GM10847 (cell line): Measurements from ENCODE around the gene DDX51.

Experiments
- POLR2A ChIP-seq: IDR thresholded peaks from 2 replicates; pipeline ENCODE4 v1.6.1; 2011; ENCODE audit not compliant: insufficient read length; ENCODE audit errors: extremely low read depth

DDX51 gene

DNA sequence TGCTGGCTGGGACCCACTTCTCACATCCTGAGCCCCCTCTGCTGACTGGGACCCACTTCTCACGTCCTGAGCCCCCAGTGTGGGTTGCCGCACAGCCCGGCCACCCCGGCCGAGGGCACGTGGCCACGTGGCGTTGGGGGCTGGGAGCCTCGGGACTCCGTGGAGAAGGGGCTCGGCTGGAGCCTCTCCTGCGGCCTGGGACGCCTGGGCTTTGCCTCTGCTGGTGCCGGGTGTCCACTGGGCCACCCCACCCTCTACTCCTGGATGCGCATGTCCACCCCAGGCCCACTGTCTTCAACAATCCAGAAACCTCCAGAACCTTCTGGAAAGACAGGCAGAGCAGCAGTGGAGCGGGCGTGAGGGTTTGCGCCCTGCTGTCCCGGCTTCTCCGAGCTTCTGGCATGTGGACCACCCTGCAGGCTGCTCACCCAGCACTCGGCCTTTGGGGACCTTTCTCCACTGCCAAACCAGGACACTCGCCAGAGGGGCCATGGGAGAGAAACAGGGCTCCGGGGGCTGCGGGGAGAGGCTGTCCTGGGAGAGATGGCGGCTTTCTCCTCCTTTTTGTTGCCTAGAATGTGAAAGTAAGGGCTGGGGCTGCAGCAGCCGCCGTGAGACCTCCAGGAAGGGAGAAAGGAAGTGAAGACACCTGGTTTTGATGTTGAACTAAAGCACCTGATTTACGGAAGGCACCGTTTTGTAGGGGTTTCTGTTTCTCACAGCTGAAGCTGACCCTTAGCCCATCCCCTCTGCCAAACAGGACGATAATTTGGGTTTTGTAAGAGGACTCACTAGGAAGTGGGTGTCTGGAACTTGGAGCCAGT lies 30.1 kb upstream of the DDX51 start:
- no peak for TF ChIP-seq POLR2A

DNA sequence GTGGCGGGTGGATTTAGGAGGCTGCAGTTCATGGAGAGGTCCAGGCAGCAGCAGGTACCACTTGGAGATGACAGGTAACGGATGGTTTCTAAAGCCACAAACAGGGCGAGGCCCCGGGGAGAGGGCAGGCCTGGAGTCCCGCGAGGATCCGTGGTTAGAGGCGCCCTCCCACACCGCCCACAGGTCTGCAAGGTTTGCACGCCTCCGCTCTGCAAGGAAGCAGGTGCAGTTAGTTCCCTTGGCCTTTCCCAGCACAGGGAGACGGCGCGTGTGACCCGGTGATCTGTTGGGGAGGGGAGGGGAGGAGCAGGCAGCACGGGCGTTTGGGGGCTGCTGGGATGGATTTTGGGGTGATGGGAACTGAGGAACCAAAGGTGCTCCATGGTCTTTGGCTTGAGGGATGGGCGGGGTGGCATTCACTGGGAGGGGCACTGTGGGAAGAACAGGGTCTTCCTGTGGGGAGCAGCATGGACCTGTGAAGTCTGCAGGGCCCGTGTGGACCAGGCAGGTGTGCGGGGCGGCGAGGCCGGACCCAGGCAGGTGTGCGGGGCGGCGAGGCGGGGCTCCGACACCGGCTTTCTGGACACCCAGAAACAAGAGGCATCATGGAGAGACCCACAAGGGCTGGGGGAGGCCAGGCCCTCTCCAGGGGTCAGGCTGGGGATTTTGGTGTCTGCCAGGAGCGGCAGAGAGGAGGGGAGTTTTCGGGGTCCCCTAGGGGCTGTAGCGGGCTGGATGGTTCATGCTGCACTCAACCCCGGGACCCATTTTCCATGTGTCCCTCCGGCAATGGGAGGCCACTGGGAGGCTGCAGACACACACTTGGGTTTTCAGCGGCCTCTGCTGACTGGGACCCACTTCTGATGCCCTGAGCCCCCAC lies 29.3 kb upstream of the DDX51 start:
- TF ChIP-seq POLR2A = no peak

DNA sequence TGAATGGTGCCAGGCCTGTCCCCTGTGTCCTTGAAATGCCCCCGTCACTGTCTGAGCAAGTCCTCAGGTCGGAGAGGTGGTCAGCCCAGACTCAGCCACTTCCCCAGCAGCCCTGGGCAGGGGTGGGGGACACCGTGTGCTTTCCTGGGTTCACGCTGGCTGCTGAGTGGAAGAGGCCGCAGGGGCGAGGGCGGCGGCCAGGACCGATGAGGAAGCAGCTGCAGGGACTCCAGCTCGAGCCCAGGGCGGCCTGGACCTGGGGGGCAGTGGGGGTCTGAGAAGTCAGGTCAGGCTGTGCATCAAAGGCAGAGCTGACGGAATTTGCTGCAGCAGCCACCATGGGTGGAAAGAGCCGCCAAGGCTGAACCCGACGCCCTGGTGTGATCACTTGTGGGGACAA lies 28.5 kb upstream of the DDX51 start:
- TF ChIP-seq POLR2A = no peak

DNA sequence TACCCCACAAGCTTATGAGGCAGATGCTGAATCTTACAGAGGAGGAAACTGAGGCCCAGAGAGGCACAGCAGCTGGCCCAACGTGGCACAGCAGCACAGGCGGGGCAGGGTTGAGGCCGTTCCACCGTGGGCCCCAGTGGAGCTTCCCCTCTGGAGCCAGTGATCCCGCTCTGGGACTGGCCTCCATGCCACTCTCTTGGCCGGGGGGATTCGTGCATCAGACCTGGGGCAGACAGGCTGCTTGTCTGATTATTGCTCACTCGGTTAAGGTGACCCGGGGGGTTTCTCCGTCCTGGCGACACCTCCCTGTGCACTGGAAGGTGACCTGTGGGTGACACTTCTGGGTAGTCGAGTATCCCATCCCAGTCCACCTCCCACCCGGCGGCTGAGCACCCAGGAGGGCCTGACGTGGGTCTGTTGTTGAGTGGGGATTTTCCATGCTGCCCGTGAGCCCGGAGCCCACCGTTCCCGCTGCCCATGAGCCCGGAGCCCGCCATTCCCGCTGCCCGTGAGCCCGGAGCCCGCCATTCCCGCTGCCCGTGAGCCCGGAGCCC lies 27.9 kb upstream of the DDX51 start:
- TF ChIP-seq POLR2A = no peak

DNA sequence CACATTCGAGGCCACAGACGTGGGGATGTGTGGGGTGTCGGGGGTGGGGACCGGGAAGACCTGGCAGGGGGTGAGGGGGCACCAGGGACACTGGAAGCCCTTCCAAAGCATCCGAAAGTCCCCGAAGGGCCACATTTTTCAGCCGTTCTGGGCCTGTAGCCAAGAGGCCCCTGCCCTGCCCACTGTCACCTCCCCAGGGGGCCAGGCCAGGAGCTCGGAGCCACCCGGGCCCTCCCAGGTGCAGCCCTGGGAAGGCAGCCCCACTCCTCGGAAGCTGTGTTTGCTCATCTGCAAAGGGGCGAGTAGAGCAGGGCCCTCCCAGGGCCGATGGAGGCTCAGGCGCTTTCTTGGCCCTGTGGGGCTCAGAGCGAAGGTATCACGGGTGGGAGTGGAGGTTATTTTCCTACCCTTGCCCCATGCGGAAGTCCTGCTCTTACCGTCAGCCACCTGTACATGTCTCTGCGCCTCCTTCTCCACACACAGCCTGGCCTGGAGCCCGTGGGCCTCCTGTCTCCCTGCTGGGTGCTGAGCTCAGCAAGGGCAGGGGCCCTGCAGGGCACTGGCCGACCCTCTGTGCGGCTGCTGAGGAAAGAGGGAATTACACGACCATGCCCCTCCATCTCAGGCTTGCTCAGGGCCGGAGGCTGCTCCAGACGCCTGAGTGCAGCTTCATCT lies 27.3 kb upstream of the DDX51 start:
- no peak for TF ChIP-seq POLR2A

DNA sequence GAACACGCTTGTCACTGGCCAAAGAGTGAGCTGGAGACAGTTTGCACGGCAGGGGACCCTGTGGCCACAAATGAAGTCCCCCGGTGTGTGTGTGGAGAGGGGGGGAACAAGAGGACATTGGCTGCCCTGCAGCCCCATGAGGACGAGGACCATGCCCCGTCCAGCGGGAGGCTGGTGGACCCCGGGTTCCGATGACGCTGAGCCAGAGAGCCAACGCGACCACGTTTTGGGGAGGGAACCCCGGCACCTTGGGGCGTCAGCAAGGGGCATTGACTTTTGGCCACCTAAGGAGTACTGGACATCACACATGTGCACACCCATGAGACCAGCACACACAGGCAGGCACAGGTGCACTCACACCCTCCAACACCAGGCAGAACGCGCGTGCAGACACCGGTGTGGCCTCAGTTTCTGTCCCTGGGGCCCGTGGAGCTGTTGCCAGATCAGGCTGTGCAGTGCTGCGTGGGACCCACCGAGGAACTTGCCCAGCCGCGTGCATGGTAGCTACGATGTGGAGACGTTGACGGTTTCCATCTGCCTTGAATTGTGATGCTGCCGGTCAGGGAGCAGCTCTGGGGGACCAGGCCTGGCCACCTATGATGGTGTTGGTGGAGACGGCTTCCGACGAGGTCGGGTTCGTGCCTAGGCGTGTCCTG lies 26.6 kb upstream of the DDX51 start:
- no peak for TF ChIP-seq POLR2A

DNA sequence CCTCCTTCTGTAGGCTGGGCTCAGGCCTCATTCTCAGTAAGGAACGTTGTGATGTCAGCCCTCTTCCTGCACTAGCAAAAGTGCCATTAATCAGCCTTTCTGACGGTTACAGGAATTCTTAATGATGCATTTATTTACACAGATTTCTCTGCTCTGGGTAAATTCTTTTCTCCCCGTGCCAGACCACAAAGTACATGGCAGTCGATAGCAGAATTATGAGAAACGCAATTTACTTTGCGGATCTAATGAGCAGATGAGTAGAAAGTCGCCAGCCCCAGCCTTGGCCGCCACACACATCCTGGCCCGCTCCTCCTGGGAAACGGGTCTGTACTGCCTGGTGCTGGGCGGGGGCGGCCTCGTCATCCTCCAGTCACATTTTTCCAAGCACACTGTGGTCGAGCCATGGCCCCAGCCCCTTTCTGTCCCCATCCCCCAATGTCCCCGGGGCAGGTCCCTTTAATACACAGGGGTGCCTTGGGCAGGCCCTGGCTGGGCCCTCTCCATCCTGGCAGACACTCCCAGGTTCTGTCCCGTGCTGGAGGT lies 26.0 kb upstream of the DDX51 start:
- TF ChIP-seq POLR2A = no peak

DNA sequence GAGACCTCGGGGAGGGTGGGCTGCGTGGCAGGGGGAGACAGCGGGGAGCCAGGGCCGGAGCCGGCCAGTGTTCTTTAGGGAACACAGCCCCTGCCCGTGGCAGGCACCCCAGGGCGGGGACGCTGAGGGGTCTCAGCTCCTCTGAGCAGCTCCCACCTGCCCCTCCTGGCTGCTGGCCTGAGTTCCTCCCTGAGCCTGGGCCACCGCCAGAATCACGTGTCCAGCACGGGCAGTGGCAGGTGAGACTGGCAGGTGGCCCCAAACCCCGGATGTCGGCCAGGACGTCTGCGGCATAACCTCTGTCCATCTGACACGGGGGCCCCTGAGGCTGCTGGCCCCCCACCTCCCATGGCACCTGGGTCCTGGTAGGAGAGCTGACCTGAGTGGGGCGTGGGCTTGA lies 25.3 kb upstream of the DDX51 start:
- TF ChIP-seq POLR2A = no peak

DNA sequence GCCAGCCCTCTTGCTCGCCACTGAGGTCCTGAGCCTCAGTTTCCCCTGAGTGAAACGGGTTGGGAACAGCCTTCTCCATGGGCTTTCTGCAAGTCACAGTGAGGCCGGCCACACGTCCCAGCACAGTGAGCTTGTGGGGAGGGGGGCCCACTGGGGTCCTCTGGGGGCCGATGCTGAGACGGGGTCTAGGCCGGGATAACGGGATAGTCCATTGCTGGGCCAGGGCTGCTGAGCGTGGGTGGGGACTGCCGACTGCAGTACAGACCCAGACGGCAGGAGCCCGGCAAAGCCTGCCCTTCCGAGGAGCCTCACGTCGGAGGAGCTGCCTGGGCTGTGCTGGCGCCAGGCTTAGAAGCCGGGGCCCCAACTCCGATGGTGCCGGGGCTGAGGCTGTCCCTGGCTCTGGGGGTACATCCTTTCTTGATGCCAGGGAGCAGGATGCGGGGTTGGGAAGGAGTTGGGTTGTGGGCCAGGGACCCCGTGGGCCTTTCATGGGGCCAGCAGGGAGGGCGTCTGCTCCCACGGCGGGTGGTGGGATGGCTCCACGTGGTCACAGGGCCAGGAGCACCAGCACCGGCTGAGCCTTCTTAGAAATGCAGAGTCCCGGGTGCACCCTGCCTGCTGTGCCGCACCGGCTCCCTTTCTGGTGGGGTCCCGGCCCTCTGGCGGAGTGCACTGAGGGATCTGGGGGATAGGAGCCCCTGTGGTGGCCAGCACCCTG lies 24.4 kb upstream of the DDX51 start:
- no peak for TF ChIP-seq POLR2A

DNA sequence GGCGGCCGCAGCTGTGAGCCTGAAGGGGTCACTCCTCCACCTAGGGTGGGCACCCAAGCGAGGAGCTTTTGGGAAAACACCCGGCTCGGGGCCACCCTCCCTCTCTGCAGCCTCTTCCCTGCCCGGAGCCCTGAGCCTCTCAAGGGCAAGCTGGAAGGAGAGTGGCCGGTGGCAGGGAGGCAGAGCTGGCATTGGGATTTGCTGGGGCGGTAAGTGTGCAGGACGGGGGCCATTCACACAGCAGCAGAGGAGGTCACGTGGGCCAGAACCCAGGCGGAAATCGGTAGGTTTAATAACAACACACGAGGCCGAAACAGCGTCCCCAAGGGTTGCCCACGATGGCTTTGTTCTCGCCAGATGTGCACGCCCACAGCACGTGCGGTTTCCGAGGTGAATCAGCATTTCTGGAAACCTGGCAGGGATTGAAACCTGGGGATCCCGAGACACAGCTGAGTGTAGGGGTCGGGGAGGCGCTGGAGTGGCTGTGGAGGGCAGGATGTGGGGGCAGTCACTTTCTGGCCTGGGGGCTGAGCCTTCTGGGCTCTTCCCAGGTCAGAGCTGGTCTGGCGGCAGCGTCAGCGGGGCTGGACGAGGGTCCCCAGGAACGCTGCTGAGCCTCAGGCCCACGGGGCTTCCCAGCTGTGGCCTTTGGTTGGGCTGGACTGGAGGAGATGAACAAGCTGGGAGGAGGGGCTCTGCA lies 23.6 kb upstream of the DDX51 start:
- no peak for TF ChIP-seq POLR2A

DNA sequence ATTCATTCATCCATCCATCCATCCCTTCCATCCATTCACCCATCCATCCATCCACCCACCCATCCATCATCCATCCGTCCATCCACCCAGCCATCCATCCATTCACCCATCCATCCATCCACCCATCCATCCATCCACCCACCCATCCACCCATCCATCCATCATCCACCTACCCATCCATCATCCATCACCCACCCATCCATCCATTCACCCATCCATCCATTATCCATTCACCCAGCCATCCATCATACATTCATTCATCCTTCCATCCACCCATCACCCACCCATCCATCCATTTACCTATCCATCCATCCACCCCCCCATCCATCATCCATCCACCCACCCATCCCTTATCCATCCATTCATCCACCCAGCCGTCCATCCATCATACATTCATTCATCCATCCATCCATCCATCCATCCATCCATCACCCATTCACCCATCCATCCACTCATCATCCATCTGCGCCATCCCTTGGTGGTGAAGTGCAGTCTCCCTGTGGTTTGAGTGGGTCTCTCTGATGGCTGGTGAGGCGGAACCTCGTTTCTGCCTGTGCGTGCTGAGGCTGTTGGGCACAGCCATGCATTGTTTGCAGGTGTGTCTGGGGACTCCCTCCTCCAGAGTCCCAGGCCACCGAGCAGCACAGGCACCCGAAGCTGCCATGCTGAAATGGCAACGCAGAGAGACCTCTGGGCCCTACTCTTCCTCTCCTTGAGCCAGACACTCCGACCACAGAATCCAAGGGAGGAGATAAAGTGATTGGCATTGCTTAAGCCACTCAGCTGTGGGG lies 22.9 kb upstream of the DDX51 start:
- no peak for TF ChIP-seq POLR2A

DNA sequence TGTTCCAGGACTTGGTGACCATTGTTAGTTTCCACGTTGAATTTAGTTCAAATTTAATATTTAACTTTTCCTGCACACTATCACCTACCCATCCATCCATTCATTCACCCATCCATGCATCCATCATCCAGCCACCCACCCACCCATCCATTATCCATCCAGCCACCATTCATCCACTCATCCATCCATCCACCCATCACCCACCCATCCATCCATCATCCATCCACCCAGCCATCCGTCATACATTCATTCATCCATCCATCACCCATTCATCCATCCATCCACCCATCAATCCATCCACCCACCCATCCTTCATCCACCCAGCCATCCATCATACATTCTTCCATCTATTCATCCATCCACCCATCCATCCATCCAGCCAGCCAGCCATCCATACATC lies 22.0 kb upstream of the DDX51 start:
- no peak for TF ChIP-seq POLR2A

DNA sequence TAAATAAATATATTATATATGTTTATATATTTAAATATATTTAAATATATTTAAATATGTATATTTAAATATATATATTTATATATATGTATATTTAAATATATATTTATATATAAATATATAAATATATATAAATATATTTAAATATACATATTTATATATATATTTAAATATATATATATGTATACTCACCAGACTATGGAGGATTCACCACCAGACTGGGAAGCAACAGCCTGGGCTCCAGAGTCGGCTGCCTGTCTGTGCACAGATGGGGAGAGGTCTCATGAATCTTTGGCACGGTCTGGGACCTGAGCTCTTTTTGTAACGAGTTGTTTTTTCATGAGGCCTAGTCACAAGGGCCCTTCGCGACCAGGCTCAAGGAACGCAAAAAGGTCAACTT lies 21.5 kb upstream of the DDX51 start:
- TF ChIP-seq POLR2A = no peak

DNA sequence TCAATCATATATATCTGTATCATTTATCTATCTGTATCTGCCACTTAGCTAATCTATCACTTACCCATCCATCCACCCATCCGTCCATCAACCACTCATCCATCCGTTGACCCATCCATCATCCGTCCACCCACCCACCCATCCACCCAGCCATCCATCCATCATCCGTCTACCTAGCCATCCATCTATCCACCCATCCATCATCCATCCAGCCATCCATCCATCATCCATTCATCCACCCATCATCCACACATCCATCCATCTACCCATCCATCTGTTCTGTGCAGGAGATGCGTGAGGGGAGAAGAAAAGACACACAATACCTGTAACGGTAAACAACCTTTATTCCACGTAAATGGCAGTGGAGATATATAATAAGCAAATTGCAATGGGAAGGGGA lies 20.3 kb upstream of the DDX51 start:
- no peak for TF ChIP-seq POLR2A
